HFF-Myc (cell line): ENCODE data around the gene EMD.
A peak's percentile ranks its signal among the peaks of the same experiment; 100 is the strongest.
"Not testable (repeated sequence)": the region's sequence is repeated elsewhere in the genome, so short reads cannot be mapped to it uniquely, and the experiment has no call there.

Experiments used
- DNase-seq: peaks from one replicate; pipeline ENCODE4 v3.0.0-alpha.2; 2011; ENCODE audit warnings: low read depth; ENCODE audit errors: extremely low read depth
- H3K4me3 ChIP-seq: replicated peaks from 2 replicates; pipeline ENCODE4 v1.5.1; 2011; ENCODE audit warnings: low read depth, mild to moderate bottlenecking, control low read depth, low read length
- TF ChIP-seq, protein P1 (sequence below): IDR thresholded peaks from 2 replicates; pipeline ENCODE4 v1.5.1; 2012; ENCODE audit warnings: mild to moderate bottlenecking, low read depth, low read length, control low read depth; ENCODE audit errors: missing control alignments

The EMD gene

DNA sequence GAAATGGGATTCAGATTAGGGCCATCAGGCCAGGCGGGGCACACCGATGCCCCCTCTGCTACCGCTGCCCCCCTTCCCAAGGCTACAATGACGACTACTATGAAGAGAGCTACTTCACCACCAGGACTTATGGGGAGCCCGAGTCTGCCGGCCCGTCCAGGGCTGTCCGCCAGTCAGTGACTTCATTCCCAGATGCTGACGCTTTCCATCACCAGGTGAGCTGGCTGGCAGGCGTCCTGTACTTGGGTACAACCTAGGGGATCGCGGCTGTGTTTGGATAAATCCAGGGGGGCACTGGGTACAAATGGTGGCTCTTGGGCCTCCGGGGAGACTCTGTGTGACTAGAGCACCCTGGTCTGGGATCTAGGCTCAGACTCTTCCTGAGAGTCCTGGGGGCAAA, 1.1 kb downstream of the EMD start:
- TF ChIP-seq, protein P1, sequence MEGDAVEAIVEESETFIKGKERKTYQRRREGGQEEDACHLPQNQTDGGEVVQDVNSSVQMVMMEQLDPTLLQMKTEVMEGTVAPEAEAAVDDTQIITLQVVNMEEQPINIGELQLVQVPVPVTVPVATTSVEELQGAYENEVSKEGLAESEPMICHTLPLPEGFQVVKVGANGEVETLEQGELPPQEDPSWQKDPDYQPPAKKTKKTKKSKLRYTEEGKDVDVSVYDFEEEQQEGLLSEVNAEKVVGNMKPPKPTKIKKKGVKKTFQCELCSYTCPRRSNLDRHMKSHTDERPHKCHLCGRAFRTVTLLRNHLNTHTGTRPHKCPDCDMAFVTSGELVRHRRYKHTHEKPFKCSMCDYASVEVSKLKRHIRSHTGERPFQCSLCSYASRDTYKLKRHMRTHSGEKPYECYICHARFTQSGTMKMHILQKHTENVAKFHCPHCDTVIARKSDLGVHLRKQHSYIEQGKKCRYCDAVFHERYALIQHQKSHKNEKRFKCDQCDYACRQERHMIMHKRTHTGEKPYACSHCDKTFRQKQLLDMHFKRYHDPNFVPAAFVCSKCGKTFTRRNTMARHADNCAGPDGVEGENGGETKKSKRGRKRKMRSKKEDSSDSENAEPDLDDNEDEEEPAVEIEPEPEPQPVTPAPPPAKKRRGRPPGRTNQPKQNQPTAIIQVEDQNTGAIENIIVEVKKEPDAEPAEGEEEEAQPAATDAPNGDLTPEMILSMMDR = no peak
- peak overlapping the region; percentile 74 for H3K4me3 ChIP-seq
- no peak for DNase-seq

DNA sequence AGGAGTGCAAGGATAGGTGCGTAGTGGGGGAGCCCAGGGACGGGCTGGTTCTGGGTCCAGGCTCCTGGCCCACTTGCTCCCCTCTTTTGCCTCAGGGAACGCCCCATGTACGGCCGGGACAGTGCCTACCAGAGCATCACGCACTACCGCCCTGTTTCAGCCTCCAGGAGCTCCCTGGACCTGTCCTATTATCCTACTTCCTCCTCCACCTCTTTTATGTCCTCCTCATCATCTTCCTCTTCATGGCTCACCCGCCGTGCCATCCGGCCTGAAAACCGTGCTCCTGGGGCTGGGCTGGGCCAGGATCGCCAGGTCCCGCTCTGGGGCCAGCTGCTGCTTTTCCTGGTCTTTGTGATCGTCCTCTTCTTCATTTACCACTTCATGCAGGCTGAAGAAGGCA, 1.7 kb downstream of the EMD start:
- H3K4me3 ChIP-seq = peak overlapping the region; percentile 74

DNA sequence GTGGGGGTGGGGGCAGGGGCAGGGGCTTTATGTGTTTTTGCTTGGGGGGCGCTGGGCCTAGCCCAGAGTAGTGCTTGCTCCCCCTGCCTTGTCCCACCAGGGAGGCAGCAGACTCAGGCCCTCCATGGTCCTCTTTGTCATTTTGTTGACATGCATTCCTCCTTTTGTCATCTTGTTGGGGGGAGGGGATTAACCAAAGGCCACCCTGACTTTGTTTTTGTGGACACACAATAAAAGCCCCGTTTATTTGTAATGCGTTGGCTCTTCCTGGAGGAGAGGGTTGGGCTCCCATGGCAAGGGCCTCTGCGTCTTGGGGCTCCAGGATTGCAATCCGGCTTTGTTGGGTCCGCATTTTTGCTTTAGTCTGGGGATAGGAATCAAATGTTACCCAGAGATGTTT, 2.2 kb downstream of the EMD start:
- H3K4me3 ChIP-seq = no peak overlapping the region
- TF ChIP-seq, protein P1 = no peak
- no peak for DNase-seq

More for the DNA sequence above, 1.7 kb downstream of the EMD start:
- TF ChIP-seq, protein P1 = no peak
- no peak for DNase-seq

DNA sequence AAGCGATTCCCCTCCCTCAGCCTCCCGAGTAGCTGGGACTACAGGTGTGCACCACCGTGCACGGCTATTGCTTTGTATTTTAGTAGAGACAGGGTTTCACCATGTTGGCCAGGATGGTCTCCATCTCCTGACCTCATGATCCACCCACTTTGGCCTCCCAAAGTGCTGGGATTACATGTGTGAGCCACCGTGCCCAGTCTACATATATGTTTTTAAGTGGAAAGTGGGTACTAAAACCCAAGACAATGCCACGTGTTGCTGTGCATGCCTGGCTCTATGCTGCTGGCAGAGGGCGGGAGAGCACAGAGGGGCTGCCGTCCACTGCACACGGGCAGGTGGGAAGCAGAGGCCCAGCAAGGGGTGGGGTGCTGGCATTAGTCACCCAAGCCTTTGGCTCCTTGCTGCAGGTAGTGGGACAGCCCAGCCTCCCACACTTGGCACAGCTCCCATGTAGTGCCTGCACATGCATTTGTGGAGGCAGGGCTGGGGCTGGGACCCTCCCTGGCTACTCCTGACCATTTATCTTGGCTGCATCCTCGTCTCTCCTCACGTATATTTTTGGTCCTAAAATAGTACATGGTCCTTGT, 3.5 kb downstream of the EMD start:
- DNase-seq = no peak
- TF ChIP-seq, protein P1 = no peak
- no peak overlapping the region for H3K4me3 ChIP-seq

DNA sequence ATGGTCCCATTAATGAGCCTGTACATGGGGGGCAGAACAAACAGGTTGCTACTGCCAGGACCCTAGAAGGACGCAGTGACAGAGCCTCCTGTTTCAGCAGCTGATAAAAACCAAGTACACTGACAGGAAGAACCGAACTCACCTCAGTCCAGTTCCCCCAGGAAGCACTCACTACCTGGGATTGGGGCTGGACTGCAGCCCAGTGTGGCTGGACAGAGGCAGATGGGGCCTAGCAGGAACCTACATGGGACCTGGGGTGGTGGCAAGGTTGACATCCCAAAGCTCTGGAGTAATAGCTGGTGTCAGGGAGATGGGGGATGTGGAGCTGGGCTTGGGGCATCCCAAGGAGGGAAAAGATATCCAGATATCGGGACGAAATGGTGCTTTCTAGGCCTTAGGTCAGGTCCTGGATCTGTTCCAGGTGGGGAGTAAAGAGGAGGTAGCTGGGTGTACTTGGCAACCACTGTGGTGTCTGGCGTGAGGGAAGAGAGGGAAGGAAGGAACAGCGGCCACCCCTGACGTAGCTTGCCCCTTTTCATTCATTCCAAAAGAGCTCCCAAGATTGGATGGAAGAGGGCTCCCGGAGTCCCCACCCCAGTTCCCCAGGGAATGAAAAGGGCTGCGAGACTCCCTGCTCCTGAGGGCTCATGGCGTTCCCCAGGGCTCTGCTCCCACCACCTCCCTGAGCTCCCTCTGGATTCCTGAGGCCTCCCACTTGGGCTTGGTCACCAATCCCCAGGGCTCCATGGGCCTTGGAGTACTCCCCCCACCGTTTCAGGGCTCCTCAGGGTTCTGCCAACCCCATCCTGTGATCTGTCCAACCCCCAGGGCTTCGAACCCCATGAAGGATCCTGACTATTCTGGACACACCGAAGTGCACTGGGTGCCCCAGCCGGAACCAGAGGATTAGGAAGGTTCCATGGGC, 4.5 kb downstream of the EMD start:
- TF ChIP-seq, protein P1 = no peak
- no peak for DNase-seq
- no peak overlapping the region for H3K4me3 ChIP-seq

DNA sequence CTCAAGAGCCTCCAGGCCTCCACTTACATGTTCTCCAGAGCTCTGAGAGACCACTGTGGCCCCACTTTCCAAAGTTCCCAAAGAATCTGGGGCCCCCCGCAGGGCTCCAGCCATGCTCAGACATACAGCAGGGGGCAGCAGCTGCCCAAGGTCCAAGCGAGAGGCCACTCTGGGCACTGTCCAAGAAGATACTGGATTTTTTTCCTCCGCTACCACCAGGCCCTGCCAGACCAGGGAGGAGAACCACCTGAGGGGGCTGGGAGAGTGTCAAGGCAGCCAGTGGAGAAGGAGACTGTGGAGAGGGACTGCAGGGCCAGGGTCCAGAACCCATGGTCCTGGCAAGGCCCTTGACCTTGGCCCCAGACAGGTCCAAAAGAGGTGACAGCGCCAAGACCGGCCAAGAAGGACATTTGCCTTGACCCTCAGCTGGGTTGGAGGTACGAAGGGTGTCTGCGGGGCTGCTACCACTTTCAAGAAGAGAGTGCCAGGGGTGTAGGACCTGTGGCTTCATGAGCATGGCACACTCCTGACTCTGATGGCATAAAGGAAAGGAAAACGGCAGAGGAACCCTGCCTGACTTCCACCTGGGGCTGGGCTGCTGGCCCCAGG, 5.3 kb downstream of the EMD start:
- H3K4me3 ChIP-seq = no peak overlapping the region
- DNase-seq = no peak
- TF ChIP-seq, protein P1 = no peak

DNA sequence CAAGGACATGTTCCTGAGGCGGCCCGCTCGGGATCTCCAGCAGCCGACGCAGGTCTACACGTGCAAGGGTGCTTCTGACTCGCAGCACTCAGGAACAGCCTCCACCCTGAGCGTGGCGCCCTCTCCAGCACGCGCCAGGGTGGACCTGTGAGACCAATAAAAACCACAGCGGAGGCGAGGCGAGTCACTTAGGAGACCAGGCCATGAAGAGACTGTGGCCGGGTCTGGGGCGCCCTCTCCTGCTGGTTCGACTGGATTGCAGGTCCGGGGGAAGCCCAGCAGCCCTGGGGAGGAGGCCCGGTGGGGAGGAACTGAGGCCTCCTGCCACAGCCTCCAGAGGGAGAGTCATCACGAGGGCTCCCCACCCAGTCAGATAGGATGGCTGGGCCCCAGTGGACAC, 9.0 kb downstream of the EMD start:
- not testable (repeated sequence) for DNase-seq, H3K4me3 ChIP-seq

DNA sequence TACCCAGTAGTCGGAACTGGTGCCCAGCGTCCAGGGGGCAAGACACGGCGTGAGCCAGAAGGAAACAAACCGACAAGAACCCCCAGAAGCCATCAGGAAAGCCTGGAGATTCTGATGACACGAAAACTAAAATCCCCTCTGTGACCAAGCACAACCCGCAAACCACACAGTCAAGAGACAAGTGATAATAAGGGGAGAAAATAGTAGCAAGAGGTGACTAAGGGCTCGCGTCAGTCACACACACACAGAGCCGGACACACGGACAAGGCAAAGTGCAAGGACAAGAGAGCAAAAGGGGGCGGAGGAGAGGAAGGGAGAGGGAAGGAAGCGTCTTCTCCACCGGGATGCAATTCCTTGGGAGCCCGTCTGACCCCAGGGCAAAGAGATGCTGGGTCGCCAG, 9.6 kb downstream of the EMD start:
- DNase-seq, H3K4me3 ChIP-seq: not testable (repeated sequence)

DNA sequence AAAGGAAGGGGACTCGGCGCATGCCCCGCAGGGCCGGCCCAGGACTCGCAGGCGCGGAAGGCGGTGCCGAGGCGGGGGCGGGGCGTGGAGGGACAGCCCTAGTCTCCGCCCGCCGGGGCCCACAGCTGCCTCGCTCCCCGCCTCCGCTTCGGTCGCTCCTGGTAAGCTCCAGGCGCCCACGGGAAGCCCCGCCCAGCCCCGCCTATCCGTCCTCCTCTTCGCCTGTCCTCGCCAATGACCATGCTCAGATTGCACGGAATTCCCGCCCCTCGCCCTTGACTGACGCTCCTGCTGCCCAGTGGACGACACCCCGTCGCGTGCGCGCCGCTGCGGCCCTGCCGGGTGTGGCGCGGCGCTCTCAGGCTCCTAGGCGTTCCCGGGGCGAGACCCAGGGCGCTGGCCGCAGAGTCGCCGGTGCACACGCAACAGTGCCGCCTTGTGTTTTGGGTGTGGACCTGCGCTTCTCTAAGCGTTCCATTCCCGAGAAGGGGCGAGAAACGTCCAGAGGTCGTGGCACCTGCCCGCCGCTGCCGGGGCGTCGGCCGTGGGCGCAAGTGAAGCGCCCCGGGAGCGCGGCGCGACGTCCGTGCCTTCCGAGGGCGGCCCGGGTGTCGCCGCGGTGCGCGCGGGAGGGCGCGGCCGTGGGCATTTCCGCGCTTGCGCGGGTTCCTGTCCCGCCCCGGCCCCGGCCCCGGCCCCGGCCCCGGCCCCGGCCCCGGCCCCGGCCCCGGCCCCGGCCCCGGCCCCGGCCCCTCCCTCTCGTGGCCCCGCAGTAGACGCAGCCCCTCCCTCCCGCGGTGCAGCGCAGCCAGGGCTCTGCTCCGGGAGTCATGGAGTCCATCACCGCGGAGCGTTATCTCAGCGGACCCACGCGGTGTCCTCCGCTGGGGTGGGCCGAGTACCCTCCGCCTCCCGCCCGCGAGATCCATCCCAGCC, 11.0 kb downstream of the EMD start:
- not testable (repeated sequence) for DNase-seq, H3K4me3 ChIP-seq
